DMS 273 (cell line): Measurements from ENCODE around the gene SYNE1.
"Not testable (repeated sequence)": the region's sequence is repeated elsewhere in the genome, so short reads cannot be mapped to it uniquely, and the experiment has no call there.

Source experiments
- DNase-seq: peaks from one replicate; lab custom pipeline; 2025; ENCODE audit not compliant: unreplicated experiment; lab: John Stamatoyannopoulos, UW

The SYNE1 gene

DNA sequence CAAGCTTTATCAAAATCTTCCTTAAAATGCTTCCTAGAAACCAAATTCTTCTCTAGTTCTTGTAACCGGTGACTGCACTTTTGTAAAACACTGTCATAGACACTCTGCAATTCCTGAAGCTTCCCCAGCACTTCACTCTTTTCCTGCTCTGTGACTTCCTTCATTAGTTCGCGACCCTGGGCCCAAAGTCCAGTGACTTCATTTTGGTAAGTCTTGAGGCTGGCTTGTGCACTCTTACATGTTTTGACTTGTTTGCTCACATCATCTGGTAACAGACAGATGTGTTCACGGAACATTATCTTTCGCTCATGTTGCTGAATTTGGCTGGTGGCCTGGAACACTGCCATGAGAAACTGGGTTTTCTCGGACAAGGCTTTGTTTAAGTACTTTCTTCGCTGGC lies 306.2 kb downstream of the SYNE1 start:
- DNase-seq = peak; percentile 32

DNA sequence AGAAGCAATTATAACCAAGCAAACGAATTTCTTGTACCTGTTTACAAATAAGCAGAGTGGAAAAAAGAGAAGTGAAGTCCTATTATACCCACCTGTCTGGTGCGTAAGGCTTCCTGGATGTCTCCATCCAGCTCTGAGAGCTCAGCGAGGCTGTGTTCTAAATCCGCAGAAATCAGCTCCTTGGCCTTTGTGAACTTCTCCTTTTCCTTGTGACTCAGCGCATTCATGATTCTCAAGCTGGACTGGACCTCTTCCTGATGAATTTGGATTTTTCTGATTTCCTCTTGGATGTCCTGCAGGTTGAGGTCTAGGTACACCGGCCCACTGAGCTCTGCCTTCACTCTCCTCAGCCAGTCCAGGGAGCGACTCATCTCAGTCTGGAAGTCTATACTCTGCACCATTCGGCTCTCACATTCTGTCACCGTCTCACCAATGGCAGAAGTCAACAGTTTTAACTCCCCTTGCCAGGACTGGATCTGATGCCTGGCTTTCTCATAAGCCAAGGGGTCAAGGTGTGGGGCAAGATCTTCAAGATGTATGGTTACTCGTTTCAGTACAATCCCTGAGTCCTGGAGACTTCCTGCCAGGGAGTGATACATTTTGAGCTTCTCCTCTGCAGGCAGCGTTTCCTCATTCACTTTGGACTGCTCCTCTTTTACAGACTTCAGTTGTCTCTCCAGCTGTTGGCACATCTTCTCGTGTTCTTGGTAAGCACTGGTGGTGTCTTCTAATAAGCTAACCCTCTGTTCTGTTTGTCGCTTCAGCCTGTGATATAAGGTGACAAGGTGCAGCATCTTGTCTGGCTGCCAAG lies 307.3 kb downstream of the SYNE1 start:
- no peak for DNase-seq

DNA sequence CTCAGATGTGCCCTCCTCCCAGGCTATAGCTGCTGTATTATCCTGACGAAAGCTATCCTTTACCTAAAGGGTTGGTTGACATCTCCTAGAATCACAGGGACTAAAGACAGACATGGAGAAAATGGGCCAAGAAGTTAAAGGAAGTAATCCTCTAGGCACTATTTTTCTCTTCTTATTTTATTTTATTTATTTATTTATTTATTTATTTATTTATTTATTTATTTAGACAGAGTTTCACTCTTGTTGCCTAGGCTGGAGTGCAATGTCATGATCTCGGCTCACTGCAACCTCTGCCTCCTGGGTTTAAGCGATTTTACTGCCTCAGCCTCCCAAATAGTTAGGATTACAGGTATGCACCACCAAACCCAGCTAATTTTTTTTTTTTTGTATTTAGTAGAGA lies 309.0 kb downstream of the SYNE1 start:
- DNase-seq = not testable (repeated sequence)

DNA sequence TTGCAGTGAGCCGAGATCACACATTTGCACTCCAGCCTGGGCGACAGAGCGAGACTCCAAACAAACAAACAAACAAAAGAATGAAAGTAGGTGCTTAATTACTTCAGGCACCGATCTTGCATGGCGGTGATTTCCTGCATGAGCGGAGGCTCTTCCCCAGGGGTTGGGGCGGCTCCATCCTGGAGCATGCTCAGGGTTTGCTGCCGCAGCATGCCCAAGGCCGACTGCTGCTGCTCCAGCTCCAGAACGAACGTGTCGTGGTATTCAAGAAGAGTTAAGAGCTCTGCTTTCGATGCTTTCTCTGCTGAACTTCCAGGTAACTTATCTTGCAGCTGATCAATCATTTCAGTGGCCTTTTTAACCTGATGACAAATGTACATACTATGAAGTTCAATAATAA lies 313.8 kb downstream of the SYNE1 start:
- no peak for DNase-seq

DNA sequence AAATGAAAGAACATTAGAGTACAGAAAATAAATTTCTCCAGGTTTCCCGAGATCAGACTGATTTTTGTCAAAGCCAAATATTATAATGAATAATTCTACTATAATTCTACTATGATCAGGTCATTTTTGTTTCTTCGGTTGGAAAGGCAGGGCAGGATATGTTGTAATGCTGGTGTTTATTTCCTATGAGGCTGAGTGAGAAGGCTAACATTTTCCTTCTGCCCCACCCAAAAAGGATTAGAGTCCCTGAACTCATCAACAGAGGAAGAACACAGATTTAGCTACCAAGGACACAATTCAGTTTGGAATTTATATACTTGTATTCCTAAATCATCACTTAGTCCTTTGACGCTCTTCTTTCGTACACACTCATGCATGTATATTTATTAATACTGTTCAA lies 318.9 kb downstream of the SYNE1 start:
- no peak for DNase-seq

DNA sequence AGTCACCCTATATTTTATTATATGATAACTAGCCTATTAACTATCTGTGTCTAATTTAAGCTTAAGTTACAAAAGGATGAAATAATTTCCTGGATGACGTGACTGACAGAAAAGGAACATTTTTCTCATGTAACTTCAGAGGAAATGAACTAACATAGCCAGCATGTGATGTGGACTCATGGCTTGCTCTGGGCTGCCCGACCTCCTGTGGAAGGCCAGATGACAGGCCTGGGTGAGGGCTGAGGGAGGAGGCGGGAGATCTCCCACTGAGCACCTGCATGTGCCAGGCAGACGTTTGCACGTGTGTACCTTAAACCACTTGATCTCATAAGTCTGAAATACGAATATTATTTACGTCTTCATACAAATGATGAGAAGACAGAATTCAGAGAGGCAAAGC lies 321.1 kb downstream of the SYNE1 start:
- DNase-seq = no peak

DNA sequence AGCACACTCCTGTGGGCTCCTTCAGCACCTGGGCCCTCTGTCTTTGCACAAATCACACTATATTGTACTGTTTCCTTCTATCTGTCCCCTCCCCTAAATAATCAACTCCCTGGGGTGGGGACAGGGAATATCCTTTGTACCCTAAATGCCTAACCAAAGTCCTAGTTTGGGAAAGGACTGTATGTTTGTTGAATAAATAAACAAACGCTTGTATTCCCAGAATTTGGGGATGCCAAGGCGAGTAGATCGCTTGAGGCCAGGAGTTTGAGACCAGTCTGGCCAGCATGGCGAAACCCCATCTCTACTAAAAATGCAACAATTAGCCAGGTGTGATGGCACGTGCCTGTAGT lies 322.7 kb downstream of the SYNE1 start:
- DNase-seq = no peak

DNA sequence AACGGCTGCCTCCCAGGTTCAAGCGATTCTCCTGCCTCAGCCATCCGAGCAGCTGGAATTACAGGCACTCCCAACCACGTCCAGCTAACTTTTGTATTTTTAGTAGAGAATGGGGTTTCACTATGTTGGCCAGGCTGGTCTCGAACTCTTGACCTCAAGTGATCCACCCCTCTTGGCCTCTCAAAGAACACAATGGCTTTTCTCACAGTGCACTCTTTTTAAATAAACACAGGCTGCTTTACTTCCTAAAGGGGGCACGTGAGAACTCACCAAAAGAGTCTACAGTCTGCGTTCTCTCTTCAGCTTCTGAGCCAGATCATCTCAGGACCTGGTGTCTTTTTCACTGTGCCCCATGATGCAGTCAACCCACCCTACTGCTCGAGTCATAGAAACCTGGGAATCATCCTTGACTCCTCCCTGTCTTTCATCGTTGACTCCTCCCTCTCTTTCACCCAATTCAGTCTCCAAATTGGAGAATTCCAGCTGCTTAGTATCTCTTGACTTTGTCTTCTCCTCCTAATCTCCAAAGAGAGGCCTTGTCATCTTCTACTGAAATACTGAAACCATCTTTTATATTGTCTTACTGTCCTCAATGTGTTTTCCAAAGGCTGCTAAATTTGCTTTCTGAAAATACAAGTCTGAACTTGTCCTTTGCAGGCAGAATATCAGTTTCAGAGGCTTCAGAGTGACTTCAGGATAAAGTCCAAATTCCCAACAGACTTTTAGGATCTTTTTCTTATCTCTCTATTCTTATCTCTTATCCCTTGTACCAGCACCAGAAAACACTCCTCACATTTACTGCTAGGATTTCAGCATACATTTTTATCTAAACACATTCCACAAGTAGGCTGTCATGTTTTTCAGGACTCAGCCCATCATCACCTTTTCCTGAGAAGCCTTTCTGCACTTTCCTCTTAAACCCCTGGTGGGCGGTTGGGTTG lies 323.4 kb downstream of the SYNE1 start:
- DNase-seq = no peak

DNA sequence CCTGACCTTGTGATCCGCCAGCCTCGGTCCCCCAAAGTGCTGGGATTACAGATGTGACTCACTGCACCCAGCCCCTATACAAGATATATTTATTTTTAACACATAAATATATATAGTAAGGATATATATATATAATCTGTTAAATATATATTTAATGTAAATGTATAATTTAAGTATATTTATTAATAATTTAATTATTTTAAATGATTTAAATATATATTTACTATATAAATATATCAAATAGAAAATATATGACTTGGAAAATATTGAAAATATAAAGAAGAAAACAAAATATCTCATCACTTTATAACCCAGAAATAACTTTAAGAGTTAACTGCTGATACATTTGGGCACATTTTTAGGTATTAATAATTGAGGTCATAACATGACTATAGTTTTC lies 324.7 kb downstream of the SYNE1 start:
- DNase-seq = no peak

DNA sequence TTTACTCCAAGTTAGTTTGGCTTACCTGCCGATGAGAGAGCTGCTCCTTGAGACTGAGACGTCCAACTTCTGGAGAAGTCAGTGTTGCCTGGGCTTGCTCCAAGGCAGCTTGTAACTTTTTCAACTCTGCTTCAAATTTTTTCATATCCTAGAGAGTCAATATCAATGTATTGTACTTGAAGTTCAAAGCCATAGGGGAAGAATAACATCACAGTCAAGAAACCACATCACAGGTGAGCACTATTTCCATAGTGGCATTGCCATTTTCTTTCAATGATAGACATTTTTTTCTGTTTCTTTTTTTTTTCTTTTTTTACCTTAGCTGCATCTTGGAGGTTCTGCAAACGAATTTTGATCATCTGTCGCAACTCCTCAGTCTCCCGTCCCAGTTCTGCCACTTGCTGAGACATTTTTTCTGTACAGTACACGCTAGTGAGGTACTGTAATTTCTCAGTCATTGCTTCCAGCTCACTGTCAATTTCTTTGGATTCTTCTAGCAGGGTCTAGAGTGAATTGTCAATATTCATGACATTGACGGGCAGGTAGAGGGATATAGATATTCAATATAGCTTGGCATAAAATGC lies 326.7 kb downstream of the SYNE1 start:
- DNase-seq = no peak

DNA sequence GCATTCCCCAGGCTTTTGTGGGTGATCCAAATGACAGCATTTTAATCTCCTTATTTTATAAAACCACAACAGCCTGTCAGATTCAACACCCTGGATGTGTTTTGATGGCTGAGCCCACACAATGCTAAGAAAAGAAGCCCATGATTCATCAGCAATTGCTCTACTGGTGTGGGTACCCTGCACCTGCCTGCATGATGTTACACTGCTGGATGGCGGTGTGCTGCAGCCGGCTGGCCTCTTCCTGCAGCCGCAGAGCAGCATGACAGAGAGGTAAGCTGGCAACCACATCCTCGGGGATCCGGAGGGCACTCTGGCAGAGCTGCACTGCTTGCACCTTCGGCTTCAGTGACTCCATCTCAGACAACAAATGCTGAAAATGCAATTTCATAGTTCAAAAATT lies 327.5 kb downstream of the SYNE1 start:
- DNase-seq = no peak

DNA sequence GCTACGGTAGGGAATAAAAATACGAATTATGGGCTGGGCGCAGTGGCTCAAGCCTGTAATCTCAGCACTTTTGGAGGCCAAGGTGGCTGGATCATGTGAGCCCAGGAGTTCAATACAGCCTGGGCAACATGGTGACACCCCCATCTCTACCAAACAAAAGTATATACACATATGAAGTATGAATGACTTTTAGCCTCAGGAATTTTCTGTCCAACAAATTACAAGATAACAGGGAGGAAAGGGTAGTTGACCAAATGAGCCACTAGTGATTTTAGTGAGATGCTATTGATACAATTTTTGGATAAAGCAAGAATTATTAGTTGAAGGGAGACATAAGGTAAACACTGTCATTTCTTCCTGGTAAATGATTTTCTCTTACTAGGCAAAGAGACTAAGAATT lies 328.2 kb downstream of the SYNE1 start:
- DNase-seq = no peak

DNA sequence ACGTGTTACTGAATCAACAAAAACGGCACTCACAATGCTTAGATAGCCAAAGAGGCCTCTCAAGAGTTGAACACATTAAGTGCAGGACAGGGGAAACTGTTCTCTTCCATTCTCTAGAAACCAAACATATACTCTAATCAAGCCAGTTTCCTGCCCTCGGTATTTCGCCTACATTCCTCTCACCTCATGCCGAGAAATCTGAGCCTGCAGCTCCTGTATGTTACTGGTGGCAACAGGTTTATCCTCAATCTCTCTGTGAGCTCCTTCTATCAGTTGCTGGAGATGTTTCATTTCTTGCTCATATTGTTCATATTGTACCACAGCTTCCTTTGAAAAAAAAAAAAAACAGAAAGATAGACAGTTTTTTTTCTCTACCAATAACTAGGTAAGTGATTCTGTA lies 328.9 kb downstream of the SYNE1 start:
- DNase-seq = no peak

DNA sequence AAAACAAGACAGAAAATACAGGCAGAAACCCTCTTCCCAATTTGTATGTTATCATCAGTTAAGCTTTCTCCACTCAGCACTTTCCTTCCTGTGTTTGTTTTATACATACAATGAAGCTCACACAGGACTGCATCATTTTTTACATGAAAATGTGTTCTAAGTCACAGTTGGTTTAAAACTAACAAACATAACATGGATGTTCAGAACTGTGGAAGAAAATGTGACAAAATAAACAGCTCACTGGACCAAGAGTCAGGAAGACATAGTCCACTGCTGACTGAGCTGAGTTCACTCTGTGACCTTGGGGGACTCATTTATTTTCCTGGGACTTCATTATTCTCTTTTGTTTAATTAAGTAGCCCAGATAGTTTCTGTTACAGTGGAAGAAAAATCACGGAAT lies 331.5 kb downstream of the SYNE1 start:
- no peak for DNase-seq

DNA sequence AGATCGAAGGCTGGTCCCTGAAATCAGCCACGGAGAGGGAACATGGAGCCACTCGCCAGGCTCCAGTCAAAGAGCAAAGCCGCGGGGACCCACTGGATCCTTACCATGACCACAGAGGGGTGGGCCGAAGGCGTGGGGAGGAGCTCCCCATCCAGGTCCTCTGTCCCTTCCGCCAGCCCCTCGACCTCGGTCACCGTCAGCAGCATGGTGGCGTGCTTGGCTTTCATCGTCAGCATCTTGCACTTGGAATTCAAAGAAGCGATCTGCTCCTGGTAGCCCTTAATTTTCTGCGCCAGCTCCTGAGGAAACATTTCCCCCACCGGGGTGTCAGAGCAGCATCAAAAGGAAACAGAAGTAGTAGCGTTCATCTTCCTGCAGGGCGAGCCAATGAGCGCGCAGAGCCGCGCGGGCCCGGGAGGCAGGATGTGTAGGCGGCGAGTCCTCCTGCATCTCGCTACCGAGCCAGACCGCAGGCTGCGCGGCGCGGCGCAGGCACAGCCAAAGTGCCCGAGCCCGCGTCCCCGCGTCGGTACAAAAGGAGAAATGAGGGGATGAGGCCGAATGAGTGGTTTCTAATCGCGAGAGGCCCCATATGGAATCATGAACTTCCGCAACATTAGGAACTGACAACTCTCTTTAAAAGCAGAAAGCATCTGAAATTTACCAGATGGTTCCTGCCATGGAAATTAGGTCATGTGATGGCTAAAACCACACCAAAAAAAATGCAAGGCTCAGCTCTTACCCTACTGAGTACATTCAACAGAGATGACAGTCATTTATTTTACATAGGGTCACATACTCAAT lies 335.2 kb downstream of the SYNE1 start:
- peak; percentile 96 for DNase-seq

DNA sequence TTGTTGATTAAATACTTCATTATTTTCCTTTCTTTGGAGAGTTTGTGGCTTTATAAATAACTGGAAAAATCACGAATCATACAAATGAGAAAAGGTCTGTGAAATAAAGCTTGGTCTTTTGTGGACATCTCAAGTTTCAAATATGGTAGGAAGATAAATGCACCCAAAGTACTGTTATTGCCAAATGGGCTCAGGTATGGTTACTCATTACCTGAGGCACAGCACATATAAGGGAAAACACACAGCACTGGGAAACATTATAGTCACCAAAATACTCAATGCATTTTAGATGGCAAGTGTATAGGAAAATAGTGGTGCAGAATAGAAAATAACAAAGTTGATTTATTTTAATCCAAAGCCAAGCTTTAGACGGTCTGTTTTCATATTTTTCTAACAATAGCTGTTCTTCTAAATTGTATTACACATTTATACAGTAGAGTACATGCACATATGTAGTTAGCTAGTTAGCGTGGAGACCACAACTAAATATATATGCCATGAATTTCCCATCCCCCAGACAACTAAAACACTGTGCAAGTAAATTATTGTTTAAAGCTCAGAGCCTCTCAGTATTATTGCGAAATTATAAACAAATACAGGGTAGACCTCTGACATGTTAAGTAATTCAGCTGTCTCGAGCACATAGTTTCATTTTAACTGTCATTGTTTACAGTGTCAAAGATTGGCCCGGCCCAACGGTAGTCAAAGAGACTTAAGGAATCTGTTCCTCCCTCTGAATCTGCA lies 336.0 kb downstream of the SYNE1 start:
- DNase-seq = no peak

DNA sequence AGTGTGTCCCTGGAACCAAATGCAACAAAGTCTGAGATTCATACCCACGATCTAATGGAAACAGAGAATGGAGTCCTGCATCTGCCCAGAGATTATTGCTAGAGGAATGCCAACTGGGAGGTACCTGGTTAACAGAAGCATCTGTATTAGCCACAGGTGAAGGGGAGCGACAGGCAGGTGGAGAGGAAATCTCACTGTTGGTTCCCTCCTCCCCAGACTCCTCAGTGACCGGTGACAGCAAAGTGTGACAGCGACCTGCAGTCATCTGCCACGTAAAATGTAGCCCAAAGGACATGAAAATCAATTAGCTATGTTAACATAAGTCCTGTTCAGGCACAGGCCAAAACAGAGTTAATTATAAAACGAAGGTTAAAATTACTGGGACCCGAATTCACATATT lies 336.6 kb downstream of the SYNE1 start:
- DNase-seq = no peak

DNA sequence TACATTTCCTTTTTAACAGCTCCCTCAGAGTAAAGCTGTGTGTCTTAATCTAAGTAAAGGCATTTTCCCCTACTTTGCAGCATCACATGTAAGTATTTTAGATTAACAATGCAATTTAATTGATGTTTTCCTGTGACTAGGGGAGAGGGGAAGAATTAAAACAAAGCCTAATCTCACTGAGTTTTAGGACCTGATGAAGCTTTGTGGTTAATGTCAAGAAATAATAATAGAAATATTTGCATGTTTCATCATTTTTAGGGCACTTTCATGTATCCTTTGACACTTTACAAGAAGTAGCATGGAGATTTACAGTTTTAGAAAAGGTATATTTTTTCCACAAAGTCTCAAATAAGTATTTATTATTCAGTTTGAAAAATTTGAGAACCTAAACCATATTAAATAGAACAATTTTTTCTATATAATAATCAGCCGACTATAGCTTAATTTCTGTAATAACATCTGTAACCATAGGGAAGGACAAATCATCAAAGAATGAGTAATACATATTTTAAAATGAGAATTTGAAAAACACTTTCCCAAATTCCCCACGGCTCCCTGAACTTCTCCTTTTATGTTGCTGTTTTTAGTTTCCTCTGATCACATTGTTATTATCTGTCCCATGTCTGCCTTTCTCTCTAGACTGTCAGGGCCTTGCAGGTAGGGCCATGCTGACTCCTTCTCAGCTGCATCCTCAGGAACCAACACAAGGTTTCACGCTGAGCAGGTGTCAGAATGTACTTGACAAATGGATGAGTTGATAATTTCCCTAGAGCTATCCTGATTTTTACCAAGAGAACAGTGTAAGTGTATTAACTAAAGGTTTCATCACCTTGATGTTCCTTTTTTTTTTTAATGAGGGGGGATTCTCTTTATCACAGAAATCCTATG lies 338.1 kb downstream of the SYNE1 start:
- DNase-seq = no peak

DNA sequence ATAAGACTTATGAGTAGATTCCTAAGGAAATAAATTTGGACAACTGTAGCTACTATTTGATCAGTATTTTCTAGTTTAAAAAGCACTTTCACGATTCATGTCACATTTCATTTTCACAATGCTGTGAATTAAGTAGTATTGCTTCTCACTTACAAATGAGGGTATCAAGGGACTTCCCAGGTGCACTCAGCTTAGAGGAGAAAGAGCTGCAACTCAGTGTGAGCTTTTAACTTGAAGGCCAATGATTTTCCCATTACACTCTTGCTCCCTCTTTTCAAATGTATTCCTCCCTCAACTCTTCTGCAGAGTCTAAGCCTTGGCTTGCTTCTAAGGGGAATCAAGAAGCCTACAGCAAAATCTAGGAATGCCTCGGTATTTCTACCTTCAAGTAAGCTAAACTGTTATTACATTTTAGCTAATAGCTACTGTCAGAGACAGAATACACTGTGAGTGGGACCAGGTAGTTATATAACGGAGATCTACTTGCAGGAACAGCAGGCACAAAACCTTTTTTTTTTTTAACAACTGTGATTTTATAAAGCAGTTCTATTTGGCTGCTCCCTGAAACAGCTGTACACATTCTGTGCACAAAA lies 339.0 kb downstream of the SYNE1 start:
- DNase-seq = no peak
